ENCODE measurements around the gene TRMT13. TPM values are rescaled to one million over a fixed set of nuclear protein-coding genes. Genes with fewer than 3 reads are reported as not detected.

The TRMT13 gene
- total and polyA plus RNA-seq, 9 of the 15 experiments (the other 6 are each of a cell fraction or from before 2014, with no cell fraction given) = 18.7 to 33.0 (median 28.9) TPM

DNA sequence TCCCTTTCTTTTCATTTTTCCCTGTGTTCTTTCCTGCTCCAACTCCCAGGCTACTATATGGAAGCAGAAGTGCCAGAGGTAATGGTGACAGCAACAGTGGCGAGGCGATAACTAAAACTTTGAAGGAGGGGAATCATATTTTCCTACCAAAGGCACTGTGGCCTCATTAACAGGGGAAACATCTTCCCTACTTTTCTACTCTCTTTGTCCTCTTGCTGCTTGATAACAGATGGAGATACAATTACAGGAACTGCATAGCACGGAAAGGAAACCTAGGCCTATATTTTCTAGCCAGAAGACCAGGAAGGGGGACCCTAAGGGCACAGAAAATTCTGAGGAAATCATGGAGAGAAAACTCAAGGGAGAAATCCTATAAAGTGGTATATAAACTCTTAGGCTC, 42.5 kb upstream of the TRMT13 start:
- DNase-seq (ENCODE audit: extremely low read depth in 1 of 4, low spot score in 3 of 4) = no peak
- Histone ChIP-seq H3K27ac (ENCODE audit: extremely low read depth, low read depth, low read length) (peak overlapping the region; percentile 29; the same call in 1 of the 3 replicates), H3K4me2 (ENCODE audit: insufficient read depth, low read length) (no peak overlapping the region), H2AFZ (ENCODE audit: low read depth, low read length) (no peak overlapping the region), H3K9ac (ENCODE audit: insufficient read depth in 1 of 2, low read depth in 2 of 2, low read length in 2 of 2) (no peak overlapping the region), H3K79me2 (ENCODE audit: control insufficient read depth, insufficient read depth, low read length) (no peaks in the 10 kb centered on the region), H3K4me1 (replicated peaks in 1 of 2; ENCODE audit: control insufficient read depth in 2 of 2, insufficient read depth in 2 of 2, low read length in 2 of 2) (no peaks in the 10 kb centered on the region; a peak in 1 of 5 replicates), H3K36me3 (ENCODE audit: control insufficient read depth, insufficient read depth, low read length) (peaks cover 41% of the 10 kb centered on the region), H3K9me3 (replicated peaks; ENCODE audit: control insufficient read depth, insufficient read depth, low read depth, low read length) (no peaks in the 10 kb centered on the region), H3K9me1 (ENCODE audit: control insufficient read depth, insufficient read depth, low read length) (no peaks in the 10 kb centered on the region), H3K27me3 (ENCODE audit: control insufficient read depth in 2 of 2, insufficient read depth in 2 of 2, low read length in 2 of 2) (no peaks in the 10 kb centered on the region), H4K20me1 (replicated peaks; ENCODE audit: control insufficient read depth, insufficient read depth, low read length) (no peaks in the 10 kb centered on the region), H3K4me3 (no peak overlapping the region)
- ChIA-PET CTCF (ENCODE audit: low intra/inter-chr PET ratio) (no interaction called here), POLR2A (interaction anchor here (1.0 kb wide), 1 partner anchor 117 kb away, joined by 3 read pairs; no protein-coding TSS in a partner anchor)
- intact Hi-C loops (cut with micrococcal nuclease) = no loop called here
- TF ChIP-seq, protein P1, sequence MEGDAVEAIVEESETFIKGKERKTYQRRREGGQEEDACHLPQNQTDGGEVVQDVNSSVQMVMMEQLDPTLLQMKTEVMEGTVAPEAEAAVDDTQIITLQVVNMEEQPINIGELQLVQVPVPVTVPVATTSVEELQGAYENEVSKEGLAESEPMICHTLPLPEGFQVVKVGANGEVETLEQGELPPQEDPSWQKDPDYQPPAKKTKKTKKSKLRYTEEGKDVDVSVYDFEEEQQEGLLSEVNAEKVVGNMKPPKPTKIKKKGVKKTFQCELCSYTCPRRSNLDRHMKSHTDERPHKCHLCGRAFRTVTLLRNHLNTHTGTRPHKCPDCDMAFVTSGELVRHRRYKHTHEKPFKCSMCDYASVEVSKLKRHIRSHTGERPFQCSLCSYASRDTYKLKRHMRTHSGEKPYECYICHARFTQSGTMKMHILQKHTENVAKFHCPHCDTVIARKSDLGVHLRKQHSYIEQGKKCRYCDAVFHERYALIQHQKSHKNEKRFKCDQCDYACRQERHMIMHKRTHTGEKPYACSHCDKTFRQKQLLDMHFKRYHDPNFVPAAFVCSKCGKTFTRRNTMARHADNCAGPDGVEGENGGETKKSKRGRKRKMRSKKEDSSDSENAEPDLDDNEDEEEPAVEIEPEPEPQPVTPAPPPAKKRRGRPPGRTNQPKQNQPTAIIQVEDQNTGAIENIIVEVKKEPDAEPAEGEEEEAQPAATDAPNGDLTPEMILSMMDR (IDR thresholded peaks at IDR 0.05 in 2 of 3, conservative IDR thresholded peaks at IDR 0.05 in 1 of 3; ENCODE audit: insufficient read depth in 2 of 3, low read depth in 1 of 3, low read length in 3 of 3) = no peak
- TF ChIP-seq CC2D1A (IDR thresholded peaks at IDR 0.05) = no peak
- no peak for TF ChIP-seq DNMT1 (IDR thresholded peaks at IDR 0.05)
- no peak for TF ChIP-seq ZNF274 (IDR thresholded peaks at IDR 0.05; ENCODE audit: borderline replicate concordance, low read depth, low read length)
- TF ChIP-seq, protein P2, sequence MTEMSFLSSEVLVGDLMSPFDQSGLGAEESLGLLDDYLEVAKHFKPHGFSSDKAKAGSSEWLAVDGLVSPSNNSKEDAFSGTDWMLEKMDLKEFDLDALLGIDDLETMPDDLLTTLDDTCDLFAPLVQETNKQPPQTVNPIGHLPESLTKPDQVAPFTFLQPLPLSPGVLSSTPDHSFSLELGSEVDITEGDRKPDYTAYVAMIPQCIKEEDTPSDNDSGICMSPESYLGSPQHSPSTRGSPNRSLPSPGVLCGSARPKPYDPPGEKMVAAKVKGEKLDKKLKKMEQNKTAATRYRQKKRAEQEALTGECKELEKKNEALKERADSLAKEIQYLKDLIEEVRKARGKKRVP (CRISPR knock-in tag; IDR thresholded peaks at IDR 0.05) = no peak
- TF ChIP-seq, protein P3, sequence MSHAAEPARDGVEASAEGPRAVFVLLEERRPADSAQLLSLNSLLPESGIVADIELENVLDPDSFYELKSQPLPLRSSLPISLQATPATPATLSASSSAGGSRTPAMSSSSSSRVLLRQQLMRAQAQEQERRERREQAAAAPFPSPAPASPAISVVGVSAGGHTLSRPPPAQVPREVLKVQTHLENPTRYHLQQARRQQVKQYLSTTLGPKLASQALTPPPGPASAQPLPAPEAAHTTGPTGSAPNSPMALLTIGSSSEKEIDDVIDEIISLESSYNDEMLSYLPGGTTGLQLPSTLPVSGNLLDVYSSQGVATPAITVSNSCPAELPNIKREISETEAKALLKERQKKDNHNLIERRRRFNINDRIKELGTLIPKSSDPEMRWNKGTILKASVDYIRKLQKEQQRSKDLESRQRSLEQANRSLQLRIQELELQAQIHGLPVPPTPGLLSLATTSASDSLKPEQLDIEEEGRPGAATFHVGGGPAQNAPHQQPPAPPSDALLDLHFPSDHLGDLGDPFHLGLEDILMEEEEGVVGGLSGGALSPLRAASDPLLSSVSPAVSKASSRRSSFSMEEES (CRISPR knock-in tag; IDR thresholded peaks at IDR 0.05) = no peak
- TF ChIP-seq, protein P4, sequence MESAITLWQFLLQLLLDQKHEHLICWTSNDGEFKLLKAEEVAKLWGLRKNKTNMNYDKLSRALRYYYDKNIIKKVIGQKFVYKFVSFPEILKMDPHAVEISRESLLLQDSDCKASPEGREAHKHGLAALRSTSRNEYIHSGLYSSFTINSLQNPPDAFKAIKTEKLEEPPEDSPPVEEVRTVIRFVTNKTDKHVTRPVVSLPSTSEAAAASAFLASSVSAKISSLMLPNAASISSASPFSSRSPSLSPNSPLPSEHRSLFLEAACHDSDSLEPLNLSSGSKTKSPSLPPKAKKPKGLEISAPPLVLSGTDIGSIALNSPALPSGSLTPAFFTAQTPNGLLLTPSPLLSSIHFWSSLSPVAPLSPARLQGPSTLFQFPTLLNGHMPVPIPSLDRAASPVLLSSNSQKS (CRISPR knock-in tag; IDR thresholded peaks at IDR 0.05) = no peak
- TF ChIP-seq U2AF2 (optimal IDR thresholded peaks at IDR 0.05; ENCODE audit: low read depth, low read length) = no peak
- no peak for TF ChIP-seq ZFP30 (CRISPR knock-in tag; IDR thresholded peaks at IDR 0.05; ENCODE audit: borderline replicate concordance)
- TF ChIP-seq, protein P5, sequence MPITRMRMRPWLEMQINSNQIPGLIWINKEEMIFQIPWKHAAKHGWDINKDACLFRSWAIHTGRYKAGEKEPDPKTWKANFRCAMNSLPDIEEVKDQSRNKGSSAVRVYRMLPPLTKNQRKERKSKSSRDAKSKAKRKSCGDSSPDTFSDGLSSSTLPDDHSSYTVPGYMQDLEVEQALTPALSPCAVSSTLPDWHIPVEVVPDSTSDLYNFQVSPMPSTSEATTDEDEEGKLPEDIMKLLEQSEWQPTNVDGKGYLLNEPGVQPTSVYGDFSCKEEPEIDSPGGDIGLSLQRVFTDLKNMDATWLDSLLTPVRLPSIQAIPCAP (CRISPR knock-in tag; IDR thresholded peaks at IDR 0.05; ENCODE audit: borderline replicate concordance) = no peak
- TF ChIP-seq RFX5 (IDR thresholded peaks at IDR 0.05; ENCODE audit: low read depth, low read length) = no peak
- TF ChIP-seq RNF2 (IDR thresholded peaks at IDR 0.05) = no peak
- TF ChIP-seq POU5F1 (IDR thresholded peaks at IDR 0.05; ENCODE audit: borderline replicate concordance, low read depth, low read length, partially characterized antibody) = no peak
- TF ChIP-seq ZBTB8A (IDR thresholded peaks at IDR 0.05; ENCODE audit: partially characterized antibody) = no peak
- no peak for TF ChIP-seq CHD4 (IDR thresholded peaks at IDR 0.05; ENCODE audit: insufficient read depth, insufficient replicate concordance, low read depth, low read length, poor library complexity, severe bottlenecking)
- no peak for TF ChIP-seq CHD1 (IDR thresholded peaks at IDR 0.05; ENCODE audit: low read length)
- no peak for TF ChIP-seq FOXP1 (CRISPR knock-in tag; IDR thresholded peaks at IDR 0.05)
- WGBS (ENCODE audit: insufficient coverage, low coverage, missing lambda C conversion rate) = 85% methylated on average over 3 of the region's 3 CpGs
- BruUV-seq (replicated peaks) = no TSS peak
- ATAC-seq = 0 out of 3 replicates have a peak, but pooled peaks have one; percentile 18
- FAIRE-seq = no peak
- in situ Hi-C loops (cut with MboI) = no loop called here

Measured in K562 (cell line).